Loucy (cell line): ENCODE results near the gene GPR15LG.

Source experiments
- CTCF ChIP-seq: fragments of 200-600 bp; sonication (generic); conservative IDR thresholded peaks from 2 replicates; pipeline ENCODE4 v1.5.1; 2014; ENCODE audit warnings: mild to moderate bottlenecking, antibody characterized with exemption, low read length
- EZH2phosphoT487 ChIP-seq: fragments of 200-600 bp; IDR thresholded peaks from 2 replicates; pipeline ENCODE4 v1.6.1; 2018; ENCODE audit warnings: antibody characterized with exemption, mild to moderate bottlenecking, moderate library complexity, borderline replicate concordance

GRCh38 chr10:84185526-84186175 lies 12.1 kb downstream of the GPR15LG start:
- TF ChIP-seq CTCF (no peak), EZH2phosphoT487 (no peak)
